ENCODE data around the gene THAP7.
"Not testable (repeated sequence)": the region's sequence is repeated elsewhere in the genome, so short reads cannot be mapped to it uniquely, and the experiment has no call there.

THAP7 gene

DNA sequence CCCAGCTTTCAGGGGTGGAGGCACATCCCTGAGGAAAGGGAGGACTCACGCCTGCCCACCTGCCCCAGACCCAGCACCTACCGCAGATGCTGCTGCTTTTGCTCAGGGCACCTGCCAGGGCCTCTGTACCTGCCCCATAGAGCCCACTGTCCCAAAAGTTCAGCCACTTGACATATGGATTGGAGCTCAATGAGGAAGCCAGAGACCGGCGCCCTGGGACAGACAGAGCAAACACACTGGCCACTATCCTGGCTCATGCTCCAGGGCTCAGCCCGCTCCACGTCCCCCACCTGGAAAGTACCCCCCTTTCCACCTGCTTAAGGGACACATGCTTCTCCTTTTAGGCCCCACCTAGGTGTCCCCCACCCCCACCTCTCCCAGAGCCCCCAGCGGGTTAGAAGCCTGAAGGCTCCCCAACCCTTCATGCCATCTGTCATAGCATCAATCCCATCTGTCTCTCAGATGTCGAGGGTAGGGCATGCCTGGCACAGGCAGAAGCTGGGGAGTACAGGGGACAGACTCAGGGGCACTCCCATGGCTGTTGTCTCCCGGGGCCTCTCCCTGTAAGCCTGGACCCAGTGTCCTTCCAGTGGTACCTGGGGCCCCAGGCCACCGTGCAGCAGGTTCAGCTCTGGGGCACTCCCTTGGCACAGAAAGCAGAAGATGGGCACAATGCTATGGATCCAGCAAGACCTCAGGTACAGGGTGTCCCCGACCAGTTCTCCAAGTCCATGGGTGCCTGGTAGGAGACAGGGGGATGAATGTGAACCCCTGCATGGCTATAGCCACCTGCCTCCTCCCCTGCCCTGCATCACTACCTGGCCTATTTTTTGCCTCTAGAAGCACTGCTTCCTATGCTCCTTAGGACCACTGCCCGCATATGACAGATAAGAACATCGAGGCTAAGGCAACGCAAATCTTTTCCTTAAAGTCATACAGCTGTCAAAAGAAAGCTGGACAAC, 10.8 kb upstream of the THAP7 start:
- no peak for DNase-seq (ENCODE audit: low read depth)

DNA sequence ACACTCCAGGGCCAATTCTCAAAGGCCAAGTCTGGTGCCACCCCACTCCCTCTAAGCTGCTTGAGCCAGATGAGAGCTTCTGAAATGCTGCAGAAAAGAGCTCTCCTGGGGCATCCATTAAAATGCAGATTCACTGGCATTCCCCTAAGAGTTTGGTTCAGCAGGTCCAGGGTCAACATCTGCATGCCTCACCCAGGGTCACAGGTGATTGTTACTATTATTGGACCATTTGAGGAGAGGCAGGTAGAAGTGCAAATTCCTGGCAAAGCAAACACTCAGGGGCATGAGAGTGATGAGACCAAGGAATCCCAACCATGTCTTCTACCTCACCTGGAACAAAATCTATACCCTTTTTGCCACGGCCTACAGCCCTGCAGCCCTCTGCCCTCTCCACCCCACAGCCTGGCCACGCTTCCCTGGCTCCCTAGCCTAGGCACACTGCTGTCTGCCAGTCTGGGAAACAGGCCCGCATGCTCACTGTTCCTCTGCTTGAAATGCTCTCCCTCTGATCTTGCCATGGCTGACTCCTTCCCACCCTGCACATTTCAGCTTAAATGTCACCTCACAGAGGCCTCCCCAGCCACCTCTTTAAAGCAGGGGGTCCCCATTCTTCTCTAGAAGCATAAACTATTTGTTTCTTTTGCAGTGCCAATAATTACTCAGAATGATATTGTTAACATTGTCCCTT, 8.7 kb upstream of the THAP7 start:
- no peak for DNase-seq (ENCODE audit: low read depth)

DNA sequence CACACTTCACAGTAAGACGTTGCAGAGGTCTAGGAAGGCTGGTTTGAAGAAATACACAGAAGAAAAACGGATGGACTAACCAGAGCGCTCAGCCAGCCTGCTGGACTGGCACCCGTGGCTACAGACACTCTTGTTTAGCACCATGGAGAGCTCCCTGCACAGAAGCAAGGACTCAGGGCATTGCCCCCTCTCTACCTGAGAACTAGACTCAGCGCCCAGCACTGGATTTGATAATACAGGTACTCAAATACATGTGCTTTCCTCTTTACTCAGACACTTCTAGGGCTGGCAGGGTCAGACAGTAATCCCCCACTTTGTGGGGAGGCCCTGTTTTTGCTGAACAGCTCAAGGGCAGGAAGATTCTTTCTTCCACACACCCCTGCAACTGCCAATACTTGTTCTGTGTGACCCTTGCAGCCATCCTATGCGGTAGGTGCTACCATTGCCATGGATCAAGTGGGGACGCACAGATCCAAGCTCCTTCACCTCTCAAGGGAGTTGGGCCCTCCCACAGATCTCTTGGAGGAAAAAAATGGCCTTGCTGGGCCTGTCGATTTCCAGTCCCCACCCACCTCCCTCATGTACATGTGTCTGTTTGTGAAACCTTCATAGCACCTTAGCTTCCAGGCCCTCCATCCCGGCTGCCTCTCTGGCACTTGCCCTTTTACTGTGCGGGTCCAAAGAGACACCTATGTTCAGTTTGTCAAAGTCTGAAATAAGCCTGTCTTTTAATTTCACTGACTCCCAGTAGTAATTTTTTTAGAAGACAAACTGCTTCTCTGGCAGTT, 7.9 kb upstream of the THAP7 start:
- DNase-seq (ENCODE audit: low read depth) = no peak

DNA sequence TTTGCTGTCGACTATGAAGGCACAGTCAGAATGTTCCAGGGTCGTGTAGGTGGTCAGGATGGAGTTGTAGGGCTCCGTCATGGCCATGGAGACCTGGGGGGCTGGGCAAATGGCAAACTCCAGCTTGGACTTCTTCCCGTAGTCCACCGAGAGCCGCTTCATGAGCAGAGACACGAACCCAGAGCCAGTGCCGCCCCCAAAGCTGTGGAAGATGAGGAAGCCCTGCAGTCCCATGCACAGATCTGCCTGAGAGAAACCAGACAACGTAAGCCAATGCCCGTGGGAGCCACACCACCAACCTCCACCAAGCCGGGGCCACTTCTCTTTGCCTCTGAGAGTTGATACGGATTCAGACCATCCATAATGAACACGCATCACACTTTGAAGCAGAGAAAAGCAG, 7.3 kb upstream of the THAP7 start:
- DNase-seq (ENCODE audit: low read depth) = not testable (repeated sequence)

DNA sequence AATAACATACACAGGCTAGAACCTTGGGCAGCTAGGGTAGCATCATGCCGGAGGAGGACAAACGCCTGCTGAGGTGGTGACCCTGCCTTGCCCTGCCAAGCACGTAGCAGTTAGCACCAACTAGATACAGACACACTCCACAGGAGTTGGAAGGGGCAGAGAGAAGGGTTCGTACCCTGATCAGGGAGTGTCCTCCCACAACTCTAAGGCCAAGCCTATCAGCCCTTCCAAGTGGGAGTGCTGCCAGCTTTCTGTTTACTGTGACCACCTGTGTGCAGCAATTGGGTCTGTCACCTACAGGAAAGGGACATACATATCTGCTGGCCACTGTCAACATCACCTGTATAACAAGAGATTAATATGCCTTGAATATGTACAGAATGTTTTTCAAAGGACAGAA, 1.9 kb upstream of the THAP7 start:
- DNase-seq (ENCODE audit: low read depth) = no peak

DNA sequence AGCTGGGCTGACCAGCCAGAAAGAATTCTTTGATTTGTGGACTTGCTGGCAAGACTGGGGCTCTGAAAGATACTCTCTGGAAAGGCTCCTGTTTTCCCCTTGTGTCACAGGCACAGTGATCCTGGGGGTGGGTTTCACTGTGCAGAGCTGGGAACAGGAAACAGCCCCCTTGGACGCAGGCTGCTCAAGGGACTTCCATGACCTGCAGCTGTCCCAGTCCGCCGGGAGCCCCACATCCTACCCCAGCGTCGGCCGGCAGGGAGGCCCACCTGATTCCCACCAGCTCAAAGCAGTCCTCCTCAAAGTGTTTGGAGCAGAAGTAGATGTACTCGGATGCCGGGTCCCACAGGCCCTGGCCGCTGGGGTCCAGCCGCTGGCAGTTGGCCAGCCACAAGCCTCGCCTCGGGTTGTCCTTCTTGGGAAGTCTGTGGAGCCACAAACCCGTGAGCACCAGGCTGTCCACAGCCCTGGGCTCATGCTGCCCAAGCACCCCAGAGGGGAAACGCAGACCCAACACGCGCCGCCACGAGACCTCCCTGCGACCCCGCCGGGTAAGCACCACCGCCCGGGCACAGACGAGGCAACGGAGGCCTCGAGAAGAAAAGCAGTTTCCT, 824 bp downstream of the THAP7 start:
- no peak for DNase-seq (ENCODE audit: low read depth)

DNA sequence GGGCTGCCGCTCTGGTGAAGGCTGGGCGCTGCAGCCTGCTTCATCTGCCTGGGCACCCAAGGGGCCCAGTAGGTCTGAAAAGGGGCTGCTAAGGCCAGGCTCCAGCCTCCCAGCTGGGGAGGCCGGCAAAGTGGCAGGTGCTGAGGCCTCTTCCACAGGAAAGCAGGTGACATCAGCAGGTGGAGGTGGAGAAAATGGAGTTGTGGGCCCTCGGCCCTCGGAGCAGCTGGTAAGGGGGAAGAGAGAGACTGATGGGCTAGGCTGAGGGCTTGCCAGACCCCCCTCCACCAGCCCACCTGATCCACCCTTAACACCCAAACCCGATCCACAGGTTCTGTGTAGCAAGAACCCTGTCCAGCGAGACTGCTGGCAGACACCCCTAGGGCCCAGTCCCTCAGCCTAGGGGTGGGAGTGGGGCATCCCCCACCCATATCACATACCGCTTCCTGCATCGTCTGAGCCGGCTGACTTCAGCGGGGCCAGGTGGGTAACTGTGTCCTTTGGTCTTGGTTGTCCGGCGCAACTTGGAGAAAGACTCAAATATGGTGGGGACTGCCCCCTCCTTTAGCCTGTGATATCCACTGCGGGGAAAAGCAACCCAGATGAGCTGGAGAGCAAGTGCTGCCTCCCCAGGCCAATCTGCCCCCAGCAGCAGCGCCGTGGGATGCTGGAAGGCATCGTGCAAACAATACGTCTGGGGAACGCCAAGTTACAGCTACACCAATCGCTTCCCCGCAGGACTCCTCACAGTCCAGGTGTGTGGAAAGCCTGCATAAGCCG, 1.5 kb downstream of the THAP7 start:
- no peak for DNase-seq (ENCODE audit: low read depth)

DNA sequence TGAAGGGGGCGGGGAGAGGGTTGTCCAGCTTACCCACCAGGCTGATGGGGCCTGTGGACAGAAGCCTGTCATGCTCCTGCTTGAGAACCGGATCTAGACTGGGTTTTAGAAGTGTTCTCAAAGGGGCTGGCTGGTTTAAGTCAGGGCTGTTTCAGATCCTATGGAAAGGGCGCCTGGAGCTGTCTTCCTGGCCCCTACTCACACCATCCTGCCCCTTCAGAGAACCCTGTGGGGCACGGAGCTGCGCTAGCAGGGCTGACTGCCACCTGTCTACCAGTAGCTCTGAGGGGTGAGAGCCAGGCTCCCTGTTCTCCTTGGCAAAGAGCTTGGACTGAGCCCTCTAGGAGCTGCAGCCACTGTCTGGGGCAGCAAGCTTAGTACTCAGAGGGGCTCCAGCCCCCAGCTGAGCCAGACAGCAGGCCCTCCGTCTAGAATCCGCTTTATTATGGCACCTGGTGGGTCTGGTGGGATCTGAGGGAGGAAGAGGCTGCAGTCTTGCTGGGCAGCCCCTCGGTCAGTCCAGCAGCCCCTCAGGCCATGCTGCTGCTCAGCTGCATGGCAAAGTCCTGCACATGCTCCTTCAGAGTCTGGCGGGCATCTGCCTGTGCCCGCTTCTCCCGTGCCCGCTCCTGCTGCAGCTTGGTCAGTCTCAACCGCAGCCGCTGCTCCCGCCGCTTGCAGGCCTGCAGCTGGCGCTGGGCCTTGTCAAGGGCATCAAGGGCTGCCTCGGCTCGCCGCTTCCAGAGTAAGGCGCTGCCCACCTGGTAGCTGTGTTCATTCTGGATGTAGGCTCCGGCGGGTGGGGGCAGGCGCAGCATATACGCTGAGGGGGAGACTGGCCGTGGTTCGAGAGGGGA, 2.3 kb downstream of the THAP7 start:
- DNase-seq (ENCODE audit: low read depth) = no peak

DNA sequence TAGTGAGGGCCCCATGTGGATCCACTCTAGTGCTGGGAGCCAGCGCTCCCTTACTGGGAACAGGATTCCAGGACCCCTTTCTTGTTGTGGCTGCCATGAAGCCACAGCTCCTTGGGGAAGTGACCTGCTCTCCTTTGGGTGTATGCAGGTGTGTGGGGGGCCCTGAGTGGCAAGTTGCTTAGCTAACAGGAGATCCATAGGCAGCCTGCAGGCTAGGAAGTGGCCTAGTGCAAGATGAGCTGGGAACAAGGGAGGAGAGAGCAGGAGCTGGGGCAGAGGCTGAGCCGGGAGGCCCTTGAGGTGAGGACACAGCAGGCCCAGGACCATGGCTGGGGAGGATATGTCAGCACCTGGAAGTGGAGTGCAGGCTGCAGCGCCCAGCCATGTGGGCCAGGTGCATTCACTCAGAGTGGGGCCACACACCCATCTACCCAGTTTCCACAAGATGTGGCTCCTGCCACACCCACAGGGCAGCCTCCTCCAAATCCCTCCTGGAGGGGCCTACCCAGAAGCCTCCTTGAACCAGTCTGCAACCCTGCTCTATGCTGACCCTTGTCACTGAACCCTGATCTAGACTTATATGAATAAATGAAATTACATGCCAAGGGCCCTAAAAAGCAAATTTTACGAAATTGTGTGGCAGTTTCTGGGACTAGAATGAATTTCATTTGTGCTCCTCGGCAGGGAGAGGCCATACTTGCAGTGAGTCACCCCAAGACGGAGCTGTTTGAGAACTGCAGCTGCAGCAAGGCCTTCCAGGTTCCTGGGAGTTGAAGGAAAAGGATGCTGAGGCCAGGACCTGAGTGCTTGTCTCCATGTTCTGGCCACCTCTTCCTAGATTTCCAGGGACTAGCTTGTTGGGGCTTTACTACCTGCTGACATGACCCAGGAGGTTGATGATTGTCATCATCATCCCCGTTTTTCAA, 3.2 kb downstream of the THAP7 start:
- DNase-seq (ENCODE audit: low read depth) = no peak

DNA sequence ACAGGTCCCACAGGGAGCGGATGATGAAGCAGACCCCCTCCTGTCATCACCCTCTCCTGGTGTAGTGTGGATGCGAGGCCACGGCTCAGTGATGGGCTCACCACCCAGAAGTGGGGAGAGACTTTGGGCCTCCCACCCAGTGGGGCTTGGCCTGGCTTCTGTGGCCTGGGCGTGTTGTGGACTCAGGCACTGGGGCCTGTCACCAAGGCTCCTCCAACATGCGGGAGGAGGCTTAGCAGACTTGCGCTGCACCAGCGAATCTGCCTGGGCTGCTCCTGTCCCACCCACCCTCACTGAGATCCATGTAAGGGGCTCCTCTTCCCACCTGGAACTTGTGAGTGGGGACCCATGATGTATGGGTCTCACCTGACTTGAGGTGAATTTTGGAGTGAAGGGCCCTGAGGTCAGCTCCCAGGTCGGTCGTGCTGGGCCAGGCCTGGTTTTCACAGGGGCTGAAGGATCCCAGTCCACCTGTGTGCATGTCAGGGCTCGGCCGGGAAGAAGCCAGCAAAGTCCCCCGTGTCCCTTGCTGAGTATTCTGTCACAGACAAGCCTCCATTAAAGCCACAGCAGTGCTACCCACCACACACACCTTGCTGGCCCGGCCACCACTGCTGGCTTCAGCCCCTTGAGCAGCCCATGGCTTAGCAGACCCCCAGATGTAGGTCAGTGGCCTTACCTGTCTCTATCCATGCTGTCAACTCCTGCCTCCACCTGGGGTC, 4.2 kb downstream of the THAP7 start:
- no peak for DNase-seq (ENCODE audit: low read depth)

DNA sequence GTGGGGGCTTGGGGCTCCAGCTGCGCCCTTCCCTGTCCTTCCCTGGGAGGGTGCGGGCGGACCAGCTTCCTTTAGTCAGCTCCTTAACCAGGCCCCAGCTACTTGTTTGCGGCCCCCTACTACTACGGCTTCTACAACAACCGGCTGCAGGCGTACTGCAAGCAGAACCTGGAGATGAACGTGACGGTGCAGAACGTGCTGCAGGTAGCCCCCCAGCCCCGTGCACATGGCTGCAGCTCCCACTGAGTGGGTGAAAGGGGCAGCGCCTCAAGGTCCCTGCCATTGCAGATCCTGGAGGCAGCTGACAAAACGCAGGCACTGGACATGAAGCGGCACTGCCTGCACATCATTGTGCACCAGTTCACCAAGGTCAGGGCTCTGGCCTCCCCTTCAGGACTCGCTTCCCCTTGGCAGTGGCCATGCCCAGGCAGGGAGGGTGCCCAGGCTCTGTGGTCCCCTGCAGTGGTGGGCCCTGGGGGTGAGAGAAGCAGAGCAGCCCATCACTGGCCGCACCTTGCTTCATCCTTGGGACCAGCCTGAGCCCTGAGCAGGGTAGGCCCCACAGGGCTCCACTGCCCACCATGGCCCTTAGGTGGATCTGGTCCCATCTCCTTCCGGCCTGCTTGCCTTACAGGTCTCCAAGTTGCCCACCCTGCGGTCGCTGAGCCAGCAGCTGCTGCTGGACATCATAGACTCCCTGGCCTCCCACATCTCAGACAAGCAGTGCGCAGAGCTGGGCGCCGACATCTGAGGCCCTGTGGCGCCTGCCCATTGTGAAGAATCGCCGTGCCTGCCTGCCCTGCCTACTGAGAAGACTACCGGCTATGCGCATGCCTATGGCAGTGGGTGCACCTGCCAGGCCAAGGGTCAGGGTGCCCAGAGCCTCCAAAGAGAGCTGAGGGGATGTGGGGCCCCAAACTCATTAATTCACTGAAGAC, 5.1 kb downstream of the THAP7 start:
- DNase-seq (ENCODE audit: low read depth) = no peak

DNA sequence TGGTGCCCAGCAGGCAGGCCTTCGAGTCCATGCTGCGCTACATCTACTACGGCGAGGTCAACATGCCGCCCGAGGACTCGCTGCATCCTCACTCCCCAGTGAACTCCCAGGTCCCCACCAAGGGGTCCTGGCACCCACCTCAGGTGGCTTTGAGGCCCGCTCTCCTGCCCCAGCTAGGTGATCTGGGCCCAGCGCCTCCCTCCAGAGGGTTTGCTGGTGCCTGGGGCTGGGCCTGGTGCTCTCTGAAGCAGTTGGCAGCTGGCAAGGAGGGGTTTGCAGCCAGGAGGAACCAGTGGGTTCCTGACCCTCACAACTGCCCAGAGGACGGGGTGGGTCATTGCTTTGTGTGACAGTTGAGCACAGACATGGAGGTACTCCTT, 5.9 kb downstream of the THAP7 start:
- no peak for DNase-seq (ENCODE audit: low read depth)

DNA sequence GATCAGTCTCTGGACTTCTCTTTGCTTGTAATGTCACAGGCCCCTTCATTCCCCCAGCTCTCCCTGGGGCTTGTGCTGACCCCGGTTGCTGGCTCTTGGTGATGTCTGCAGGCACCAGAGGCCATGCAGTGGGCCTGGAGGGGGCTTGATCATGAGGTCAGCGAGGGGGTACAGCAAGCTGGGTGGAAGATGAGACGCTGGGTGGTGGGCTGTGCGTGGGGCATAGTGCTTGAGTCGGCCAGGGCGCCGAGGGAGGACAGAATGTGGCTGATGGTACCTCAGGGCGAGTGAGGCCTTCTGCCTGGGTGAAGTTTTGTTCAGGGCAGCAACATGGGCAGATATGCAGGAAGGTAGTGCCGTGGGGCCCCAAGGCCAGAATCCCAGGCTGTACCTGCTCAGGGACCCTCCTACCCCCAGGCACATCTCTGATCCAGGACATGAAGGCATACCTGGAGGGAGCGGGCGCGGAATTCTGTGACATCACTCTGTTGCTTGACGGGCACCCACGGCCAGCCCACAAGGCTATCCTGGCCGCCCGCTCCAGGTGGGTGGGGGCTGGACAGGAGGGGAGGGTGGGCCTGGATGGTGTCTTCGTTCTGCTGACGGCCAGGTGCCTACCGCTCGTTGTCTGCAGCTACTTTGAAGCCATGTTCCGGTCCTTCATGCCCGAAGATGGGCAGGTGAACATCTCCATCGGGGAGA, 6.4 kb downstream of the THAP7 start:
- DNase-seq (ENCODE audit: low read depth) = no peak

DNA sequence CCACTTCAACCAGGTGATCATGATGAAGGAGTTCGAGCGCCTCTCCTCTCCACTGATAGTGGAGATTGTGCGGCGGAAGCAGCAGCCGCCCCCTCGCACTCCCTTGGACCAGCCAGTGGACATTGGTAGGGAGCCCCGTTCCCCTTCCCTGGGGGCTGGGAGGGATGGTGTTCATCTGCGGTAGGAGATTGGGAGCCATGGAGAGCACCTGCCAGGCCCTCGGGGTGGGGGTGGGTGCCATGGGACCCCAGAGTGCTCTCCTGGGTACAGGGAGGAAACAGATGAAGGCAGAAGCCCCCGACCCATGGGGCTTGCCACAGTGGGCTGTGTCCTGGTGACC, 7.0 kb downstream of the THAP7 start:
- DNase-seq (ENCODE audit: low read depth) = no peak

DNA sequence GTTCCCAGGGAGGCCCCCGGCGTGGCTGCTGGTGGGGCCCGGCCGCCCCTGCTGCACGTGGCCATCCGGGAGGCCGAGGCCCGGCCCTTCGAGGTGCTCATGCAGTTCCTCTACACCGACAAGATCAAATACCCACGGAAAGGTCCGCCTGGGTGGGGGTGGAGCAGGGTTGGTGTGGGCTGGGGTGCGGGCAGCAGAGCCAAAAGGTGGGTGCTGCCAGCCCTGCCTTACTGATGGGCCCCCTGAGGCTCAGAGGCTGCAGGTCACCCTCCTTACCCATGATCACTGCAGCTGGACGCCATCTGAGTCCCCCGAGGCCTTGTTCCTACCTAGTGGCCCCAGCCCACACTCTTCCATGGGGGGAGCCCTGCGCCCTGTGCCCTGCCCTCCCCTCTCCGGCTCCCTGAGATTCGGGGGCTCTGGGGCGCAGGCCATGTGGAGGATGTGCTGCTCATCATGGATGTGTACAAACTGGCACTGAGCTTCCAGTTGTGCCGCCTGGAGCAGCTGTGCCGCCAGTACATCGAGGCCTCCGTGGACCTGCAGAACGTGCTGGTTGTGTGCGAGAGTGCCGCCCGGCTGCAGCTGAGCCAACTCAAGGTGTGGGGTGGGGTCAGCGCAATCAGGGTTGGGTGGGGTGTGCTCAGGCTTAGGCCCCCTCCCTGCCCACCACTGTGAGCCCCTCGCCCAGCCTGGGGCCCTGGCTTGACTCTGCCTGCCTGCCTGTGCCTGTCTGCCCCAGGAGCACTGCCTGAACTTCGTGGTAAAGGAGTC, 7.6 kb downstream of the THAP7 start:
- no peak for DNase-seq (ENCODE audit: low read depth)

Data from stimulated activated CD8-positive, alpha-beta memory T cell treated with anti-CD3 and anti-CD28 coated beads, Interleukin-12 subunit alpha, Interleukin-12 subunit beta, amount 100 ng/mL, for 1 hour (primary cell).